Neural cell (in vitro differentiated cells): ENCODE results near the gene MRPL58. TPM values are rescaled to one million over a fixed set of nuclear protein-coding genes. Genes with fewer than 3 reads are reported as not detected.

ENCODE experiments used
- H2AFZ ChIP-seq: fragments of 200-600, 300-800 bp; sonication (generic), shearing (Covaris generic); 2 replicates; pipeline ENCODE4 v1.6.0; 2014; ENCODE audit warnings: low read depth, mild to moderate bottlenecking, antibody characterized with exemption, low read length, moderate library complexity
- H3F3A ChIP-seq: fragments of 200-600 bp; shearing (Covaris generic); 2 replicates; pipeline ENCODE4 v1.6.1; 2016; ENCODE audit warnings: mild to moderate bottlenecking, moderate library complexity, mixed read lengths, antibody characterized with exemption, low read length; ENCODE audit not compliant: insufficient read depth, poor library complexity, severe bottlenecking
- H3K27ac ChIP-seq: fragments of 200-600, 300-800 bp; sonication (generic), shearing (Covaris generic); 2 replicates; pipeline ENCODE4 v1.5.1; 2014; ENCODE audit warnings: mild to moderate bottlenecking, low read length, moderate library complexity
- H3K27me3 ChIP-seq: fragments of 300-800, 200-600 bp; sonication (generic), shearing (Covaris generic); 2 replicates; pipeline ENCODE4 v1.6.0; 2014; ENCODE audit warnings: mild to moderate bottlenecking, low read depth, low read length, moderate library complexity; ENCODE audit not compliant: insufficient read depth
- H3K36me3 ChIP-seq: fragments of 300-800, 200-600 bp; sonication (generic), shearing (Covaris generic); 2 replicates; pipeline ENCODE4 v1.5.1; 2014; ENCODE audit warnings: mild to moderate bottlenecking, antibody characterized with exemption, low read length, moderate library complexity; ENCODE audit not compliant: insufficient read depth
- H3K4me2 ChIP-seq: fragments of 300-800, 200-600 bp; sonication (generic), shearing (Covaris generic); 2 replicates; pipeline ENCODE4 v1.6.0; 2014; ENCODE audit warnings: mild to moderate bottlenecking, low read length
- H3K4me3 ChIP-seq: fragments of 300-800, 200-600 bp; sonication (generic), shearing (Covaris generic); 2 replicates; pipeline ENCODE4 v1.5.1; 2014; ENCODE audit warnings: mild to moderate bottlenecking, low read length, moderate library complexity
- H3K79me2 ChIP-seq: fragments of 200-600 bp; shearing (Covaris generic); replicated peaks from 2 replicates; pipeline ENCODE4 v1.6.0; 2014; ENCODE audit warnings: mild to moderate bottlenecking, low read length, moderate library complexity; ENCODE audit not compliant: insufficient read depth
- H3K9ac ChIP-seq: fragments of 300-800, 200-600 bp; sonication (generic), shearing (Covaris generic); 2 replicates; pipeline ENCODE4 v1.6.1; 2016; ENCODE audit warnings: mild to moderate bottlenecking, low read length, mixed read lengths
- H3K9me2 ChIP-seq: fragments of 200-600 bp; shearing (Covaris generic); 2 replicates; pipeline ENCODE4 v1.6.1; 2016; ENCODE audit warnings: mild to moderate bottlenecking, low read length, mixed read lengths; ENCODE audit not compliant: insufficient read depth
- H3K9me3 ChIP-seq: fragments of 200-600, 300-800 bp; sonication (generic), shearing (Covaris generic); 2 replicates; pipeline ENCODE4 v1.6.1; 2016; ENCODE audit warnings: mild to moderate bottlenecking, mixed run types, low read length, moderate library complexity, mixed read lengths
- H4K20me1 ChIP-seq: fragments of 200-600 bp; shearing (Covaris generic); 2 replicates; pipeline ENCODE4 v1.6.1; 2016; ENCODE audit warnings: mild to moderate bottlenecking, mixed run types; ENCODE audit not compliant: insufficient read depth
- CTCF ChIP-seq: fragments of 450-650 bp; IDR thresholded peaks from 2 replicates; pipeline ENCODE4 v1.5.1; 2014; ENCODE audit warnings: antibody characterized with exemption, mild to moderate bottlenecking, moderate library complexity; ENCODE audit not compliant: poor library complexity, severe bottlenecking
- EP300 ChIP-seq: fragments of 450-650 bp; conservative IDR thresholded peaks from 2 replicates; pipeline ENCODE4 v1.6.1; 2014; ENCODE audit warnings: antibody characterized with exemption, mild to moderate bottlenecking, moderate library complexity; ENCODE audit not compliant: poor library complexity, severe bottlenecking
- EZH2 ChIP-seq: fragments of 200-600, 300-800 bp; shearing (Covaris generic), sonication (generic); IDR thresholded peaks from 2 replicates; pipeline ENCODE4 v1.6.1; 2014; ENCODE audit warnings: antibody characterized with exemption, low read length, borderline replicate concordance, mild to moderate bottlenecking; ENCODE audit not compliant: insufficient read depth, poor library complexity, severe bottlenecking
- MXI1 ChIP-seq: fragments of 450-650 bp; conservative IDR thresholded peaks from 2 replicates; pipeline ENCODE4 v1.6.1; 2014; ENCODE audit warnings: antibody characterized with exemption, mild to moderate bottlenecking; ENCODE audit not compliant: poor library complexity, severe bottlenecking
- POLR2AphosphoS5 ChIP-seq: IDR thresholded peaks from 2 replicates; pipeline ENCODE4 v1.6.1; 2012
- RAD21 ChIP-seq: fragments of 450-650 bp; conservative IDR thresholded peaks from 2 replicates; pipeline ENCODE4 v1.6.1; 2014; ENCODE audit warnings: antibody characterized with exemption, mild to moderate bottlenecking, moderate library complexity
- REST ChIP-seq: IDR thresholded peaks from 2 replicates; pipeline ENCODE4 v1.6.1; 2012; ENCODE audit warnings: borderline replicate concordance
- SMC3 ChIP-seq: fragments of 450-650 bp; conservative IDR thresholded peaks from 2 replicates; pipeline ENCODE4 v1.6.1; 2014; ENCODE audit warnings: antibody characterized with exemption, mild to moderate bottlenecking, moderate library complexity; ENCODE audit not compliant: poor library complexity
- TAF1 ChIP-seq: IDR thresholded peaks from 2 replicates; pipeline ENCODE4 v1.6.1; 2012; ENCODE audit warnings: low read depth
- polyA plus RNA-seq: library from polyadenylated mRNA; depleted of rRNA; stranded (reverse); fragments of >200 nt; gene quantifications from 2 replicates; pipeline ENCODE4 v1.2.3, GENCODE V29; 2014

The MRPL58 gene
- polyA plus RNA-seq, 1 donor from 2014 or later: 47.4 TPM

GRCh38 chr17:75009139-75009724 lies 3.2 kb upstream of the MRPL58 start:
- no peaks in the 10 kb centered on the region for H3K9me3 ChIP-seq
- H3K27ac ChIP-seq: no peak overlapping the region
- no peak overlapping the region for H3K4me3 ChIP-seq
- H3K9me2 ChIP-seq: no peaks in the 10 kb centered on the region
- no peaks in the 10 kb centered on the region for H3K36me3 ChIP-seq
- no peak overlapping the region for H3K4me2 ChIP-seq
- H4K20me1 ChIP-seq: no peaks in the 10 kb centered on the region
- no peak for TF ChIP-seq EP300
- no peak for TF ChIP-seq SMC3
- TF ChIP-seq CTCF: no peak
- no peaks in the 10 kb centered on the region for H3K27me3 ChIP-seq
- H3F3A ChIP-seq: peaks cover 4% of the 10 kb centered on the region
- H3K79me2 ChIP-seq: no peaks in the 10 kb centered on the region
- H3K9ac ChIP-seq: no peak overlapping the region
- H2AFZ ChIP-seq: no peak overlapping the region

GRCh38 chr17:75010683-75011400 lies 1.6 kb upstream of the MRPL58 start:
- Histone ChIP-seq H4K20me1 (no peaks in the 10 kb centered on the region), H3K4me2 (no peak overlapping the region), H2AFZ (no peak overlapping the region), H3K27ac (peak overlapping the region; percentile 92), H3K9me3 (no peaks in the 10 kb centered on the region), H3F3A (peaks cover 4% of the 10 kb centered on the region), H3K9ac (peak overlapping the region; percentile 83), H3K4me3 (peak overlapping the region; percentile 71), H3K9me2 (no peaks in the 10 kb centered on the region), H3K27me3 (no peaks in the 10 kb centered on the region), H3K36me3 (no peaks in the 10 kb centered on the region), H3K79me2 (peaks cover 6% of the 10 kb centered on the region)
- TF ChIP-seq EZH2: no peak

GRCh38 chr17:75011401-75012095 lies 922 bp upstream of the MRPL58 start:
- TF ChIP-seq MXI1: no peak
- TF ChIP-seq RAD21: no peak
- no peak for TF ChIP-seq REST
- TF ChIP-seq POLR2AphosphoS5: no peak
- TF ChIP-seq SMC3: no peak
- TF ChIP-seq CTCF: no peak
- no peak for TF ChIP-seq TAF1
- TF ChIP-seq EZH2: no peak
- no peak for TF ChIP-seq EP300
- H4K20me1 ChIP-seq: no peaks in the 10 kb centered on the region
- H3K27me3 ChIP-seq: no peaks in the 10 kb centered on the region
- H3K9ac ChIP-seq: peak overlapping the region; percentile 83
- no peaks in the 10 kb centered on the region for H3K36me3 ChIP-seq
- H3F3A ChIP-seq: peaks cover 4% of the 10 kb centered on the region
- peak overlapping the region; percentile 90 for H2AFZ ChIP-seq
- peak overlapping the region; percentile 92 for H3K27ac ChIP-seq
- H3K4me2 ChIP-seq: peak overlapping the region; percentile 94
- no peaks in the 10 kb centered on the region for H3K9me3 ChIP-seq
- H3K9me2 ChIP-seq: no peaks in the 10 kb centered on the region
- H3K79me2 ChIP-seq: peaks cover 6% of the 10 kb centered on the region
- H3K4me3 ChIP-seq: peak overlapping the region; percentile 71
